Lung (tissue), 12 donors: ENCODE data around the gene BABAM2. TPM values are rescaled to one million over a fixed set of nuclear protein-coding genes. Genes with fewer than 3 reads are reported as not detected.

Experiments
- ATAC-seq: fragments of 200-7000 bp; cut with Tn5 transposase; one replicate; pipeline ENCODE4 v1.9.1; 2020; ENCODE audit warnings: moderate number of reproducible peaks; ENCODE audit not compliant: insufficient read depth, low FRiP score
- DNase-seq, 3 donors: peaks; one replicate each; pipeline ENCODE4 v3.0.0-alpha.2; 2013 to 2017
- H3K27ac ChIP-seq, 2 donors: one replicate each; pipeline ENCODE4 v1.5.1; 2013; ENCODE audit warnings: mild to moderate bottlenecking in 2 of 2, moderate library complexity in 2 of 2, control low read depth in 1 of 2, inconsistent platforms in 1 of 2, low read depth in 1 of 2, low read length in 1 of 2
- H3K27me3 ChIP-seq, 3 donors: one replicate each; pipeline ENCODE4 v1.5.1; 2013; ENCODE audit warnings: low read length in 2 of 3; ENCODE audit not compliant: control insufficient read depth in 3 of 3, insufficient read depth in 3 of 3
- H3K36me3 ChIP-seq, 4 donors: one replicate each; pipeline ENCODE4 v1.5.1; 2013; ENCODE audit warnings: low read length in 4 of 4, mild to moderate bottlenecking in 1 of 4, moderate library complexity in 1 of 4; ENCODE audit not compliant: control insufficient read depth in 4 of 4, insufficient read depth in 4 of 4
- H3K4me1 ChIP-seq, 5 donors: one replicate each; pipeline ENCODE4 v1.5.1; 2013; ENCODE audit warnings: low read length in 5 of 5, mild to moderate bottlenecking in 2 of 5, moderate library complexity in 1 of 5; ENCODE audit not compliant: control insufficient read depth in 5 of 5, insufficient read depth in 5 of 5
- H3K4me3 ChIP-seq: one replicate; pipeline ENCODE4 v1.5.1; 2013; ENCODE audit warnings: mild to moderate bottlenecking, control low read depth, moderate library complexity
- H3K9ac ChIP-seq, 2 donors: one replicate each; pipeline ENCODE4 v1.5.1; 2013; ENCODE audit warnings: low read length in 2 of 2, control low read depth in 1 of 2; ENCODE audit not compliant: insufficient read depth in 1 of 2
- H3K9me3 ChIP-seq, 4 donors: one replicate each; pipeline ENCODE4 v1.5.1; 2013; ENCODE audit warnings: low read length in 3 of 4, mild to moderate bottlenecking in 1 of 4, moderate library complexity in 1 of 4; ENCODE audit not compliant: control insufficient read depth in 4 of 4, insufficient read depth in 3 of 4
- CTCF ChIP-seq: IDR thresholded peaks from 2 replicates; pipeline ENCODE4 v1.5.1; 2012; ENCODE audit warnings: mild to moderate bottlenecking; ENCODE audit errors: control extremely low read depth, extremely low read depth
- WGBS, 2 donors: extraction: QIAGEN DNeasy Blood & Tissue Kit; methylation state at CpG; one replicate each; pipeline ENCODE4 v1.1.7; 2013; 5-methylcytosine and 5-hydroxymethylcytosine counted together
- polyA plus RNA-seq, 2 donors: library from polyadenylated mRNA; stranded (reverse); fragments of 200-250 nt; gene quantifications; one replicate each; pipeline ENCODE4 v1.2.1, GENCODE V29; 2013
- total RNA-seq, 2 donors: library from RNA; depleted of rRNA in 1 of 2; stranded (reverse); fragments of >200 nt in 1 of 2; gene quantifications; one replicate each; pipeline ENCODE4 v1.2.1, GENCODE V29; 2014 to 2021
- donor health status: control.
- donor health status: control.
- donor health status: Bipolar disorder and iron deficiency.
- donor health status: healthy.
- donor health status: DM: yes; HTN: yes; CAD: no.

The BABAM2 gene
- total and polyA plus RNA-seq, 4 donors = 19.0 to 43.3 (median 33.7) TPM

DNA sequence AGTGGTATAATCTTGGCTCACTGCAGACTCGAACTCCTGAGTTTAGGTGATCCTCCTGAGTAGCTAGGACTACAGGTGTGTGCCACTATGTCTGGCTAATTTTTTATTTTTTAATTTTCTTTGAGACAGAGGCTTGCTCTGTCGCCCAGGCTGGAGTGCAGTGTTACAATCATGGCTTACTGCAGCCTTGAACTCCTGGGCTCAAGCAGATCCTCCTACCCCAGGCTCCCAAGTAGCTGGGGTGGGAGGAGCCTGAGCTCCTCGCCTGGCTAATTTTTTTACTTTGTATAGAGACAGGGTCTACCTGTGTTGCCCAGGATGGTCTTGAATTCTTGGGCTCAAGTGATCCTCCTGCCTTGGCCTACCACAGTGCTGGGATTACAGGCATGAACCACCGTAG is 62.5 kb downstream of the BABAM2 start:
- Histone ChIP-seq H3K36me3 (no peaks in the 10 kb centered on the region), H3K9ac (no peak overlapping the region), H3K4me3 (no peak overlapping the region), H3K27me3 (no peaks in the 10 kb centered on the region), H3K4me1 (peaks cover 4 to 23% (median 10%) of the 10 kb centered on the region in 5 donors), H3K27ac (no peak overlapping the region), H3K9me3 (no peaks in the 10 kb centered on the region)
- no peak for TF ChIP-seq CTCF
- ATAC-seq = no peak
- no peak for DNase-seq
- 66 to 86% methylated on average over 4 of the region's 4 CpGs for WGBS, 2 donors

- ATAC-seq (no peak), DNase-seq (peak; percentile 66 to 87 (median 82))
- no peak overlapping the region for H3K4me3 ChIP-seq
- 65 to 78% methylated on average over 4 of the region's 4 CpGs for WGBS, 2 donors
- peak overlapping the region; percentile 53 to 70 for H3K27ac ChIP-seq
- H3K9me3 ChIP-seq = no peaks in the 10 kb centered on the region
- no peak for TF ChIP-seq CTCF
- H3K36me3 ChIP-seq = no peaks in the 10 kb centered on the region
- no peak overlapping the region for H3K9ac ChIP-seq
- no peaks in the 10 kb centered on the region for H3K27me3 ChIP-seq
- peaks cover 6 to 30% (median 11%) of the 10 kb centered on the region in 5 donors for H3K4me1 ChIP-seq
Observed at GRCh38 chr2:27954221-27954673, 63.7 kb downstream of the BABAM2 start.

GRCh38 chr2:27954771-27955383 is 64.3 kb downstream of the BABAM2 start:
- Histone ChIP-seq H3K4me1 (peaks cover 6 to 36% (median 13%) of the 10 kb centered on the region in 5 donors), H3K9me3 (no peaks in the 10 kb centered on the region), H3K4me3 (no peak overlapping the region), H3K27ac (peak overlapping the region; percentile 26 to 72), H3K9ac (no peak overlapping the region), H3K27me3 (no peaks in the 10 kb centered on the region), H3K36me3 (no peaks in the 10 kb centered on the region)
- ATAC-seq (peak; percentile 77), DNase-seq (peak; percentile 36 to 90 (median 86))
- no peak for TF ChIP-seq CTCF
- 0 to 1% methylated on average over 2 of the region's 2 CpGs for WGBS, 2 donors
